KOPT-K1 (cell line): ENCODE results near the gene PIM2.
"Not testable (repeated sequence)": the region's sequence is repeated elsewhere in the genome, so short reads cannot be mapped to it uniquely, and the experiment has no call there.

Experiments
- H3K27ac ChIP-seq: fragments of 200-600 bp; sonication (generic); 2 replicates; pipeline ENCODE4 v1.5.1; 2016; ENCODE audit warnings: antibody characterized with exemption, mild to moderate bottlenecking, low read depth, low read length; ENCODE audit not compliant: poor library complexity, severe bottlenecking
- H3K36me3 ChIP-seq: fragments of 200-600 bp; sonication (generic); 2 replicates; pipeline ENCODE4 v1.5.1; 2017; ENCODE audit warnings: antibody characterized with exemption, mild to moderate bottlenecking, low read length, moderate library complexity; ENCODE audit not compliant: insufficient read depth
- H3K9me3 ChIP-seq: fragments of 200-600 bp; sonication (generic); 2 replicates; pipeline ENCODE4 v1.5.1; 2017; ENCODE audit warnings: antibody characterized with exemption, low read length, mild to moderate bottlenecking; ENCODE audit not compliant: insufficient read depth, poor library complexity, severe bottlenecking

PIM2 gene

DNA sequence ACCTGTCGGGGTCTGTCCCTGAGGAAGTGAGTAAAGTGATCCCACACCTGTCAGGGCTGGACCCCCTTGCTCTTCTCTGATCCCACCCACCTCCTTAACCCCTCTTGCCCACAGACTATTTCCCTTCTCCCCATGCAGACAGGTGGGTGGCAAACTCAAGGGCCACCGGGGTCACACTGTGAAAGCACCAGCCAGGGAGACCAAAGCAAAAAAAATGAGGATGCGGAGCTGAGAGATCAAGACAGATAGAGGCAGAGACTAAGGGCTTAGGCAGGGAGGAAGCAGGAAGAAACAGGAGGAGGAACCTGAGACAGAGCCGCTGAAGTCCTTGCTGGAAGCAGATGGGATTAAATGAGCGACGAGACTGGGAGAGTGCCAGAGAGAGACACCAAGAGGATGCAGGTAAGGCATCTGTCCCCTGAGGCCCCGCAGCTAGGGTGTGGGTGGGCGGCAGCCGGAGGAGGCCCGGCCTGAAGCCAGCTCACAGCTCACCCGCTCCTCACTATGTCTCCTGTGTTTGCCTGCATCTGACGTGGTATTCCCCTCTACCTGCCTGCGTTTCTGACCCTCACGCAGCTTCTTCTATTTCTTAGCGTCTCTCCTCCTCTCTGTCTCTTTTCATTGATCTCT, 28.4 kb downstream of the PIM2 start:
- Histone ChIP-seq H3K9me3 (no peaks in the 10 kb centered on the region), H3K27ac (no peak overlapping the region), H3K36me3 (peaks cover 19% of the 10 kb centered on the region)

DNA sequence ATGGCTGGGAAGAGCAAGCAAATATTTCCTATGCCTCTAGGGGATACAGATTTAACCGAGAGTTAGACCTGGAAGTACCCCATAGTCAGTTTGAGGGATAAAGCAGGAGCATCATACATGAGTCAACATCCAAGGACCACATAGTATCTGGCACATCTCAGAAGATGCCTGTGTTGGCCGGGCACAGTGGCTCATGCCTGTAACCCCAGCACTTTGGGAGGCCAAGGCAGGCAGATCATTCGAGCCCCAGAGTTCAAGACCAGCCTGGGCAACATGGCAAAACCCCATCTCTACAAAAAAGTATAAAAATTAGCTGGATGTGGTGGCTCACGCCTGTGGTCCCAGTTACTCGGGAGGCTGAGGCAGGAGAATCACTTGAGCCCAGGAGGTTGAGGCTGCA, 32.2 kb downstream of the PIM2 start:
- not testable (repeated sequence) for H3K27ac ChIP-seq, H3K36me3 ChIP-seq, H3K9me3 ChIP-seq

DNA sequence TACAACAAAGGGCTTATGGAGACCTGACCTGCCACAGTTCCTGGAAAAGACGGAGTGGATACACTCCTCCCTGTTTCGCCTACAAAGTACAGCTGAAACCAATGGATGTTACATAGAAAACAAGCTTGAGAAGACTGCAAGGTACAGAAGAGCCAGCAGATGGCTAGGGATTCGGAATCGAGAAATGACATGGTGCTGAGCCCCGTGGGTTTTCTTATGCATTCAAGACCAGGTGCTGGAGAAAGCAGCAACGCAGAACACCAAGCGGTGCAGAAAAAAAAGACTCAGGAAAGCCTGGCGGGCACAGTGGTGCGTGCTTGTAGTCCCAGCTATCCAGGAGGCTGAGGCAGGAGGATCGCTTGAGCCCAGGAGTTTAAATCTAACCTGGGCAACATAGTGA, 35.1 kb downstream of the PIM2 start:
- H3K36me3 ChIP-seq: no peaks in the 10 kb centered on the region
- no peak overlapping the region for H3K27ac ChIP-seq
- H3K9me3 ChIP-seq: no peaks in the 10 kb centered on the region

DNA sequence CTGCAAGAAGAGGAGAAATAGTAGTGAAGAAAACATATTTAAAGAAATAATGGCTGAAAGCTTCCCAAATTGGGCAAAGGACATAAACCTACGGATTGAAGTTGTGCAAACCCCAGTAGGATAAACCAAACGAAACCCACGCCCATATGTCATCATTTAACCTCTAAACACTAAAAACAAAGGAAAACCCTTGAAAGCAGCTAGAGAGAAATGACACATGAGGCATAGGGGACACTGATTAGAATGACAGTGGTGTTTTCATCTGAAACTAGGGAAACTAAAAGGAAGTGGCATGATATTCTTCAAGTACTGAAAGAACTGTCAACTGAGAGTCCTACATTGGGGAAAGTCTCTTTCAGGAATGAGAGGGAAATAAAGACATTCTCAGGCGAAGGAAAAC, 41.9 kb downstream of the PIM2 start:
- H3K9me3 ChIP-seq, H3K36me3 ChIP-seq, H3K27ac ChIP-seq: not testable (repeated sequence)

DNA sequence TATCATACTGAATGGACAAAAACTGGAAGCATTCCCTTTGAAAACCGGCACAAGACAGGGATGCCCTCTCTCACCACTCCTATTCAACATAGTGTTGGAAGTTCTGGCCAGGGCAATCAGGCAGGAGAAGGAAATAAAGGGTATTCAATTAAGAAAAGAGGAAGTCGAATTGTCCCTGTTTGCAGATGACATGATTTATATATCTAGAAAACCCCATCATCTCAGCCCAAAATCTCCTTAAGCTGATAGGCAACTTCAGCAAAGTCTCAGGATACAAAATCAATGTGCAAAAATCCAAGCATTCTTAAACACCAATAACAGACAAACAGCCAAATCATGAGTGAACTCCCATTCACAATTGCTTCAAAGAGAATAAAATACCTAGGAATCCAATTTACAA, 46.8 kb downstream of the PIM2 start:
- not testable (repeated sequence) for H3K36me3 ChIP-seq, H3K27ac ChIP-seq, H3K9me3 ChIP-seq

GRCh38 chrX:48864210-48864609, 54.6 kb downstream of the PIM2 start:
- H3K9me3 ChIP-seq: no peaks in the 10 kb centered on the region
- no peak overlapping the region for H3K27ac ChIP-seq
- H3K36me3 ChIP-seq: no peaks in the 10 kb centered on the region
